Kidney epithelial cell (primary cell): ENCODE results near the gene ARHGAP8. TPM values are rescaled to one million over a fixed set of nuclear protein-coding genes. Genes with fewer than 3 reads are reported as not detected.
"Not testable (repeated sequence)": the region's sequence is repeated elsewhere in the genome, so short reads cannot be mapped to it uniquely, and the experiment has no call there.

Experiments
- DNase-seq: peaks from one replicate; pipeline ENCODE4 v3.0.0-alpha.2; 2010; ENCODE audit warnings: low read depth
- H3K27me3 ChIP-seq: 2 replicates; pipeline ENCODE4 v1.6.0; 2011; ENCODE audit warnings: low read length; ENCODE audit not compliant: control insufficient read depth, insufficient read depth
- H3K36me3 ChIP-seq: 2 replicates; pipeline ENCODE4 v1.5.1; 2011; ENCODE audit warnings: low read length; ENCODE audit not compliant: control insufficient read depth, insufficient read depth
- H3K4me3 ChIP-seq: 2 replicates; pipeline ENCODE4 v1.5.1; 2011; ENCODE audit warnings: low read depth, mild to moderate bottlenecking, control low read depth, low read length
- total RNA-seq: library from RNA; depleted of rRNA; stranded (reverse); fragments of >200 nt; gene quantifications from 2 replicates; pipeline ENCODE4 v1.2.3, GENCODE V29; 2015
- TF ChIP-seq, protein P1 (sequence below): IDR thresholded peaks from 2 replicates; pipeline ENCODE4 v1.5.1; 2011; ENCODE audit warnings: mild to moderate bottlenecking, moderate library complexity, low read length, control low read depth, inconsistent platforms; ENCODE audit not compliant: insufficient read depth, poor library complexity, severe bottlenecking

ARHGAP8 gene
- total RNA-seq, 1 donor from 2014 or later, result 22.9 TPM

DNA sequence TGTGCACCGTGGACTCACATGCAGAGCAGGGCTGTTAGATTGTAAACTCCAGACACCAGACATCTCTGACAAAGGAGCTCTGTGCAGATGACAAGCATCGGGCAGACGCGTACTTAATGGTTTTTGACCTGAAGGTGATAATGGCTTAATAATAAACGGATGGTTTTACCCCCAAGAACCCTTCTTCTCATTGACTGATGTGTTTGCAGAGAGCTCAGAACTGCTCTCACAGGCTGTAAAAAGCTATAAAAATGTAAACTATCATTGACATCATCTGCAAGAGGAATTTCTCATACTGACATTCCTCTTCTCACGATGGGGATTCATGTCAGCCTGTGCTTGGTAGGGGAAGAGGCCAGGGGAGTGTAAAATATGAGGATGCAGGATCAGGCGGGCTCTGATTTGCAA lies 8.6 kb upstream of the ARHGAP8 start:
- Histone ChIP-seq H3K27me3 (no peaks in the 10 kb centered on the region), H3K4me3 (no peak overlapping the region), H3K36me3 (no peaks in the 10 kb centered on the region)
- DNase-seq, result no peak
- TF ChIP-seq, protein P1, sequence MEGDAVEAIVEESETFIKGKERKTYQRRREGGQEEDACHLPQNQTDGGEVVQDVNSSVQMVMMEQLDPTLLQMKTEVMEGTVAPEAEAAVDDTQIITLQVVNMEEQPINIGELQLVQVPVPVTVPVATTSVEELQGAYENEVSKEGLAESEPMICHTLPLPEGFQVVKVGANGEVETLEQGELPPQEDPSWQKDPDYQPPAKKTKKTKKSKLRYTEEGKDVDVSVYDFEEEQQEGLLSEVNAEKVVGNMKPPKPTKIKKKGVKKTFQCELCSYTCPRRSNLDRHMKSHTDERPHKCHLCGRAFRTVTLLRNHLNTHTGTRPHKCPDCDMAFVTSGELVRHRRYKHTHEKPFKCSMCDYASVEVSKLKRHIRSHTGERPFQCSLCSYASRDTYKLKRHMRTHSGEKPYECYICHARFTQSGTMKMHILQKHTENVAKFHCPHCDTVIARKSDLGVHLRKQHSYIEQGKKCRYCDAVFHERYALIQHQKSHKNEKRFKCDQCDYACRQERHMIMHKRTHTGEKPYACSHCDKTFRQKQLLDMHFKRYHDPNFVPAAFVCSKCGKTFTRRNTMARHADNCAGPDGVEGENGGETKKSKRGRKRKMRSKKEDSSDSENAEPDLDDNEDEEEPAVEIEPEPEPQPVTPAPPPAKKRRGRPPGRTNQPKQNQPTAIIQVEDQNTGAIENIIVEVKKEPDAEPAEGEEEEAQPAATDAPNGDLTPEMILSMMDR, result no peak

DNA sequence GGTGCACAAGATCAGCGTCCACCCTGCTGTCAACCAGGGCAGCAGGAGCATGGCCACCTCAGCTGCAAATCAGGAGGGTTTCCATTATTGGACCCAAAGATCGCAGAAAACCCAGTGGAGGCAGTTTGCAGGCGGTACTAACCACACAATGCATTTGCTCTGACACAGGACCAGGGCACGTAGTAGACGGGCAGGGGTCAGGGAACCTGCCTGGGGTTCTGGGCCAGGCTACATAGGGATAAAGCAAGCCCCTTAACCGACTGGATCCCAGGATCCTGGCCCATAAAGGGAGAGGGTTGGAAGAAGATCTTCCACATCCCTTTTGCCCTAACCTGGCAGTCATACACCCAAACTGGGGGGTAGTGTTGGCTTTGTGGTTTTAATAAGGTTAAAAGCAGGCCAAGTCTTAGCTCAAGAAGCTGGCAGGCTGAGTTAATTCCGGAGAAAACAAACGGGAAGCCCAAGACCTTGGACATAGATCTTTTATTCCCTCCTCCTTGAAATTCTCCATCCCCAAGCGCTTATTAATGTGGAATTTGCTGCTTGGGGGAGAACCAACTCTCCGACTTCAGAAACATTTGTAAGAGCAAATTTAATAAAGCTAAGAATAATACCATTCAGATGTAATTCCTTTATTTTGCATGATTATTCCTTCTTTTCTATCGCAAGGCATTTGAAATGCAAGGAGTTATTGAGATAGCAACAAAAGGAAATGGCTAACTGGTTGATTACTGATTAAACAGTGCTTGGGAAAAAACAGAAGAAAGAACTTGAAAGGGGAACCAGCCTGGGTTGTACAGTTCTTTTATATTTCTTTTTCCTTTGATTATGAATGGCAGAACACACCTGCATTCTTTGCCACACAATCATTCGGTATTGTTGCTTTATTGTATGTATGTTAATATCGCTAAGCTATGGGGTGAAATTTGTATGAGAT lies 6.3 kb upstream of the ARHGAP8 start:
- DNase-seq, result no peak
- no peak overlapping the region for H3K4me3 ChIP-seq
- H3K27me3 ChIP-seq, result no peaks in the 10 kb centered on the region
- H3K36me3 ChIP-seq, result no peaks in the 10 kb centered on the region
- TF ChIP-seq, protein P1, result no peak

DNA sequence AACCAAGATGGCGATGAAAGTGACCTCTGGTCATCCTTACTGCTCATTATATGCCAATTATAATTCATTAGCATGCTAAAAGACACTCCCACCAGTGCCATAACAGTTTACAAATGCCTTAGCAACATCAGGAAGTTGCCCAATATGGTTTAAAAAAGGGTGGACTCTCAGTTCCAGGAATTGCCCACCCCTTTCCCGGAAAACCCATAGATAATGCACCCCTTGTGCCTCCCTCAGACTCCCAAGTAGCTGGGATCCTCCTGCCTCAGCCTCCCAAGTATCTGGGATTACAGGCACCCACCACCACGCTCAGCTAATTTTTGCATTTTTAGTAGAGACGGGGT lies 4.6 kb upstream of the ARHGAP8 start:
- DNase-seq, H3K4me3 ChIP-seq, H3K27me3 ChIP-seq, H3K36me3 ChIP-seq: not testable (repeated sequence)

DNA sequence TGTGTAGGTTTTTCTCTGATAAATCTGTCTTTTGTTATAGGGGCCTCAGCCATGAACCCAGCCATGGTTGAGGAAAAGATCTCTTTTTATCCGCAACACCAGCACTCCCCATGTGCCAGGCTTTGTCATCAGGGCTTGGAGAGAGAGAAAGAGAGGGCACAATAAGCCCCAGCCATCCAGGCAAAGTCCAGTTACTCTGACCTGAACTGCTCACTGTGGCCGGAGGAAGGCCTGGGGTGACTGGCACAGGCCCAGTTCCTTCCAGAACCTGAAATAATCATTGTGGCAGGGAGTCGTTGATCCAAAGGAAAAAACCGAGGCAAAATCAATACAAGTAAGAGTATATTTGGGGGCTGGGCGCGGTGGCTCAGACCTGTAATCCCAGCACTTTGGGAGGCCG lies 3.9 kb upstream of the ARHGAP8 start:
- no peaks in the 10 kb centered on the region for H3K36me3 ChIP-seq
- TF ChIP-seq, protein P1, result no peak
- no peak for DNase-seq
- no peak overlapping the region for H3K4me3 ChIP-seq
- H3K27me3 ChIP-seq, result no peaks in the 10 kb centered on the region

DNA sequence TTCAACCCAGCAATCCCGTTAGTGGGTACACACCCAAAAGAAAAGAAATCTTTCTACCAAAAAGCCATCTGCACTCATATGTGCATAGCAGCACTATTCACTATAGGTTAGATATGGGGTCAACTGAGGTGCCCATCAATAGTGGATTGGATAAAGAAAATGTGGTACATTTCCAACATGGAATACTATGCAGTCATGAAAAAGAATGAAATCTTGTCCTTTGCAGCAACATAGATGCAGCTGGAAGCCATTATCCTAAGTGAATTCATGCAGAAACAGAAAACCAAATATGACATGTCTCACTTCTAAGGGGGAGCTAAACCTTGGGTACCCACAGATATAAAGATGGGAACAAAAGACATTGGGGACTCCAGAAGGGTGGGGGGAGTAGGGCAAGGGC lies 1.9 kb upstream of the ARHGAP8 start:
- no peak for DNase-seq
- no peaks in the 10 kb centered on the region for H3K36me3 ChIP-seq
- H3K4me3 ChIP-seq, result no peak overlapping the region
- no peaks in the 10 kb centered on the region for H3K27me3 ChIP-seq
- TF ChIP-seq, protein P1, result no peak

DNA sequence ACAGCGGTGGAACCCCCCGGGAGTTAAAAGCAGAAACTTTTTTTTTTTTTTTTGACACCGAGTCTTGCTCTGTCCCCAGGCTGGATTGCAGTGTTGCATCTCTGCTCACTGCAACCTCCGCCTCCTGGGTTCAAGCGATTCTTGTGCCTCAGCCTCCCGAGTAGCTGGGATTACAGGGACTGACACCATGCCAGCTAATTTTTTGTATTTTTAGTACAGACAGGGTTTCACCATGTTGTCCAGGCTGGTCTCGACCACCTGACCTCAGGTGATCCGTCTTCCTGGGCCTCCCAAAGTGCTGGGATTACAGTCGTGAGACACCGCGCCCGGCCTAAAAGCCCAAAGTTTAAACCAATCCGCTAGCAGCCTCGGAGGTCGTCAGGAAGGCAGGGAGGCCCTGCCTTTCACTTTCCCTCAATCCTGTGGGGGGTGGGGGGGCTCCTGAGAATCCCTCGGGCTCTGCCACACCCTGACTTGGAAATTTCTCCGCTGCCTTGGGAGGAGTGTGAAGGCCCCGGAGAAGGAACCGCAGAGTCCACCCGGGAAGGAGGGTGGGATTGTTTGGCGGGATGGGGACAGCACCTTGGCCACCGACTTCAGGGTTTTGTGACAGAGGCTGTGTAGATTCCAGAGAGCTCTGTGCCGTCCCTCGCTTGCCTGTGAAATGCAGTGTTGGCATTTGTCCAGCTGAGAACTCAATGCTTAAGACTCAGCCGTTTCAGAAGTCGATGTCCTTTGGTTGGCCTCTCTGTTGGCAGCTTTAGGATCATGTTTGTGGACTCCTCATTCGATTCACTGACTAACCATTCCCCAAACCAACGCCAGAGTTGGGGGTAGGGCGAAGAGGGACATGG lies 1.0 kb downstream of the ARHGAP8 start:
- TF ChIP-seq, protein P1, result no peak
- Histone ChIP-seq H3K27me3 (no peaks in the 10 kb centered on the region), H3K36me3 (no peaks in the 10 kb centered on the region), H3K4me3 (peak overlapping the region; percentile 61)
- DNase-seq, result no peak
